Stimulated activated CD4-positive, alpha-beta T cell treated with anti-CD3 and anti-CD28 coated beads, Interleukin-12 subunit alpha, Interleukin-12 subunit beta, amount 100 ng/mL, for 48 hours (primary cell): ENCODE results near the gene SH3BP4.

Experiments used
- DNase-seq, 3 donors: peaks; one replicate each; pipeline ENCODE4 v3.0.0-alpha.2; 2020; ENCODE audit warnings: low read depth in 2 of 3, low spot score in 1 of 3

Gene SH3BP4

DNA sequence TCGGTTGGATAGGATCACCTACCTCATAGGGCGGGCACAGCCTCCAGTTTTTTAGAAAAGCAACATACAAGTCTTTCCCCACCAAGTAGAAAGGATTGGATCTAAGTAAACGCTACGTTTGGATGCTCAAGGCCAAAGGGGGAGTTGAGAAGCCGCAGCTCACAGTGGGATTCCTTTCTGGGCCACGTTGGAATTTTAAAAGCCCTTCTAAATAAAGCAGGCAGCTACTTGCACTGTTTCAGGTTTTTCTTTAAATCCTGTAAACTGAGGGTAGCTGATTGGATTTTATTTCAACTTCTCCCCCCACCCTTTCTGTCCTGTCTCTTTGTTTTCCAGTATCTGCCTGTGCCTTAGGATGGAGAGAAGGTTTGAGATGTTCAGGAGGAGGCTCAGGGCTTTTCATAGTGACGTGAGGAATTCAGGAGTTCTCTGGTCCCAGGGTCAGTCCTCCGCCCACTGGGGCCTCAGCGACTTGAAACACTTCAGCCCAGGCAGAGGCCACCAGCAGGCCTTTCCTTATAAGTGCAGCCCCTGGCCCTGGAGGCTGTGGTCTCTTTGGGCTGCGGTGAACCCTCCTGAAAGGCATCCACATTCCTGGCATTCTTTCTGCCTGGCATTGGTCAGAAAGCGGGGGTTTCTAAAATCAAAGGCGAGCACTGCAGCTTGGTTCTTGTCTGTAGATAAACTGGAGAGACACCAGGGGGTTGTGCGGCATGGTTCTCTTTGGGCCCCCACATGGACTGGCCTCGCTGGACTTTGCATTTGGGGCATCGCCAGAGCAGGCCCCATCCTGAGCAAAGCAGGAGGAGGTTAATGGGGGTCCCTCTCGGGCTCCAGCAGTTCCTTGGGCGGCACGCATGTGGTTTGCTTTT is 44.5 kb downstream of the SH3BP4 start:
- DNase-seq: no peak

DNA sequence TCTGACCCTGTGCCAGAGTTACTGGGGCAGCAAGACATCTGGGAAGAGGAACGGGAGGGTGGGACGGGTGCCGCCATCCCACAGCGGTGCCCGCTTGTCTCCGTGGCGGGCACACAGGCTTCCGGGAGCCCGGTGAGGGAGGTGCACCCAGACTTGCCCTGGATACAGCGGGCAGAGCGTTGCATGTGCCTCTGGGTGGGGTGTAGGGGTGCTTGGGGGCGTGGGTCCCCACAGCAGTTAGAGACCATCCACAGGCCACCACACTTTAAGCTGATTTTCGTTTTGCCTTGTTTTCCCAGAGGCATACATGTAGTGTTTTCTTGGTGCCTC is 45.1 kb downstream of the SH3BP4 start:
- no peak for DNase-seq

DNA sequence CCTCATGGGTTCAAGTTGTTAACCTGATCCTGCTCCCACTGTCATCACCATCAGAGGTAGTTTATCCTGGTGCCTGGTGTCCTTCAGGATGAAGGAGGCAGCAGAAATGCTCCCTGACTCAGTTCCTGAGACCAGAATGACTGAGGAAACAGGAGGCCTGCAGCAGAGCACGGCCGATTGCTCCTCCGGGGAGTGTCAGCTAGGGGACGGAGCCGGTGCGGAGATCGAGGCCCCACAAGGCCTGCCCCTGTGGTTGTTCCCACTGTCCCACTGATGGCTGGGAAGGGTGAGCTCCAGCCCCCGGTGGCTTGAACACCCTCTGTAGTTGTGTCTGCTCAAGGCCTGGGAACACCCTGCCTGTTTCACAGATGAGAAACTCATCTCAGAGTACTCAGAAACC is 45.6 kb downstream of the SH3BP4 start:
- no peak for DNase-seq

DNA sequence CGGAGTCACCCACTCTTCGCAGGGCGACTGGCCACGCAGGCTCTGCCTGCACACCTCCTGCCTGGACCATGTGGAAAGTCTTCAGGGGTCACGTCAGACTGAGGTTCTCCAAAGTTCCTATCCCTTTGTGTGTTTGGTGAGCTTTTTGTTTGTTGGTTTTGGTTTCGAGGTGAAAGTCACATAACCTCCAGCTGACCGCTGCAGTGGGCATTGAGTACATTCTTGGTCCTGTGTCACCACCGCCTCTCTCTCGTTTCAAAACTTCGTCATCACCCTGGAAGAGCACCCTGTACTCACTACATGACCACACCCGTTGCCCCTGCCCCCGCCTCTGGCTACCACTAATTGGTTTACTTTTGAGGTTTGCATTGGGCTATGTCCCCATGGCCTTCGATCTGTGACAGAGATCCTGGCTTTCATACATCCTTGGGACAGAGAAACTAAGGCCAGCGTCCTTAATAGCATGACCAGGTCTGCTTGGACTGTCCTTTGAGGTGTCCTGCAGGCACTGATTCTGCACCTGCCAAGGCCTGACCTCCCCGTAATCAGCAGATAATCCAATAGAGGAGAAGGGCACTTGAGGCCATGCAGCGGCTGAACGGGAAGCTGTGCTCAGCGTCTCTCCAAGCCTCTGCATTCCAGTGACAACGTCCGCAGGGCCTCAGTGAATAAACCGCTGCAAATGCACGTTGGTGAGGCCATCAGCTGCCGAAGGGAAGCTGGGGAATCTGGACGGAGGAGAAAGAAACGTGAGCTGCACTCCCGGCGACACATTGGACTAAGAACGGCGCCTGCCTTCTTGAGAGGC is 46.8 kb downstream of the SH3BP4 start:
- DNase-seq: no peak

DNA sequence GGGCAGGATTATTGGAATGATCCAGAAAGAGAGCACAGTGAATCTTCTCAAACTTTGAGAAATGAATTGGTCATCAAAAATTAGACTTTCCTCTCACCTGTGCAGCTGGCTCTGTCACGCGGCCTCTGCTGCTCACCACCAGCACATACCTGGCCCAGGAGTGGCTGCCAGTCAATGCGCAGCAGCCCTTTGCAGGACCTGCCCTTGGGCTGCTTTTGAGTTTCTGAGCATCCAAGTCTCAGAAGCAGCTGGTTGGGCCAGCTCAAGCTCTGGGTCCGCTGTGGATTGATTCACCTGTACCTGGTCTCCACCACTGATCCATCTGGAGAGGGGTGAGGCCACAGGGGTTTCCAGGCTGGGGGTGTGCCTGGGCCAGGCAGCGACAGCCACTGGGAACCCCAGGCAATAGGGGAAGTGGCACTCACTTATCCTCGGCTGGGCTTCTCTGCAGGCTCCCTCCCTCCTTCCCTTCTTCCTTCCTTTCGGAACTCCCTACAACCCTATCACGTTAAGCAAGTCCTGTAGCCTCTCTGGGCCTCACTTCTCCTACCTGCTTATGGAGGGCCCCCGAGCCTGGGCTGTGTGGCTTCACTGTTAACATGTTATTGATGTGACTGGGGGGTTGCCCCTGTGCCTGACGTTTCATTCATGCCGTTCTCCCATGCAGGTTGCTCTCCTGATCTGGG is 48.1 kb downstream of the SH3BP4 start:
- DNase-seq: no peak

DNA sequence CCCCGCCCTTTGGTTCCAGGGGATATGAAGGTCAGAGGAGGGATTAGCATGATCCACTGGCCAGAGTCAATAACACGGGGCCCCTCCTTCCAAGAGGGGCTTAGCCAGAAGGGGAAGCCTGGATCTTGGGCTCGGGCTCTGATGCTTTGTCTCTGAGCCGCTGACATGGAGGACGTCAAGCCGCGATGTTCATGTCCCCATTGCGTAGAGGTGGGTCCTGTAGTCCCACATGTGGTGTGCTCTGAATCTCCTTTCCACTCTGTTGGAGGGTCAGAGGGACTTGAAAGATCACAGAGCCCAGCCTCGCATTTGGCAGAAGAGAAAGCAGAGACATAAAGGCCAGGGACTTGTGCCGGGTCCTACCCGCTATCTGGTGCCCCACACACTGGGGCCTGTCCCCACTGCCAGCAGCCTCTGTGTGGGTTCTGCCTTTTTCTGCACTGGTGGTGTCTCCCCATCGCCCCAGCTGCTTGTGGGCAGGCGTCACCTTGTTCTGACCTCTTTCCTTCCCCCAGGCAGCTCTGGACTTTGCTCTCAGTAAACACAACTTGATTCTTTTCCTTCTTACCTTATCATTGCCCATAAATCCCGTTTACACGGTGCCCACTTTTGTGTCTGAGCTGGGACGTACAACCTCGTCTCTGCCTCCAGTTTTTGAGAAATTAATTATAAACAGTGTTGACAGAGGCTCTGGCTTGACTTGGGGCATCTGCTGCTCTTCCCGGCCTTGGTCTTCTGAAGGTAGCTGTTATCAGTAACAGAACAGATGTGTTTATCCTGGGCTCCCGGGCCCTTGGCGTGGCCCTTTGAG is 48.8 kb downstream of the SH3BP4 start:
- no peak for DNase-seq

DNA sequence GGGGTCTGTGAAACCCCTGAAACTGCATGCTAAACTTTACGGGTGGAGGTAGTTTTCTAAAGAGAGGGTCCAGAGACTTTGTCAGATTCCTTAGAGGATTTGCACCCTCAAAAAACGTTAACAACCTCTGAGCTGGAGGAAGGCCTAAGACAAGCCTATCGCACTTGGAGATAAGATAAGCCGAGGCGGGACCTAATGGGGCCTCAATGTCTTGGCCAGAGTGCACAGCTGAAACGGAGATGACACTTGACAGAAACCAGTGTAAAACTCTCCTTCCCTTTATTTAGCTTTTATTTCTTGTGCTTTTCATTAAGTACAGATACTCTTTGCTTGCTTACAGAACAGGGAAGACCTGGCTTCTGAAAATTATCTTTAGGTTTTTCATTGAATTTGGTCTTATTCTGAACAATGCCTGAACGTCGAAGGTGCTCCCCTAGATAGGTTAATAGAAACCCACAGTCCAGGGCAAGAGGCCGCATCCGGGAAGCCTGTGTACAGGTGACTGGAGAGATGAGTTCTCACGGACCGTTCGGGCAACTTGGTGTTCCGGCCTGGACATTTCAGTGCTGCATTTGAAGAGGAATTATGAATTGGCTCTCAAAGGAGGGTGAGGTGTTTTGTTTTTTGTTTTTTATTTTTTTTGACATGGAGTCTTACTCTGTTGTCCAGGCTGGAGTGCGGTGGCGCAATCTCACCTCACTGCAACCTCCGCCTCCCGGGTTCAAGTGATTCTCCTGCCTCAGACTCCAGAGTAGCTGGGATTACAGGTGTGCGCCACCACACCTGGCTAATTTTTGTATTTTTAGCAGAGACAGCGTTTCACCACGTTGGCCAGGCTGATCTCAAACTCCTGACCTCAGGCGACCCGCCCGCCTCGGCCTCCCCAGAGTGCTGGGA is 49.7 kb downstream of the SH3BP4 start:
- no peak for DNase-seq

DNA sequence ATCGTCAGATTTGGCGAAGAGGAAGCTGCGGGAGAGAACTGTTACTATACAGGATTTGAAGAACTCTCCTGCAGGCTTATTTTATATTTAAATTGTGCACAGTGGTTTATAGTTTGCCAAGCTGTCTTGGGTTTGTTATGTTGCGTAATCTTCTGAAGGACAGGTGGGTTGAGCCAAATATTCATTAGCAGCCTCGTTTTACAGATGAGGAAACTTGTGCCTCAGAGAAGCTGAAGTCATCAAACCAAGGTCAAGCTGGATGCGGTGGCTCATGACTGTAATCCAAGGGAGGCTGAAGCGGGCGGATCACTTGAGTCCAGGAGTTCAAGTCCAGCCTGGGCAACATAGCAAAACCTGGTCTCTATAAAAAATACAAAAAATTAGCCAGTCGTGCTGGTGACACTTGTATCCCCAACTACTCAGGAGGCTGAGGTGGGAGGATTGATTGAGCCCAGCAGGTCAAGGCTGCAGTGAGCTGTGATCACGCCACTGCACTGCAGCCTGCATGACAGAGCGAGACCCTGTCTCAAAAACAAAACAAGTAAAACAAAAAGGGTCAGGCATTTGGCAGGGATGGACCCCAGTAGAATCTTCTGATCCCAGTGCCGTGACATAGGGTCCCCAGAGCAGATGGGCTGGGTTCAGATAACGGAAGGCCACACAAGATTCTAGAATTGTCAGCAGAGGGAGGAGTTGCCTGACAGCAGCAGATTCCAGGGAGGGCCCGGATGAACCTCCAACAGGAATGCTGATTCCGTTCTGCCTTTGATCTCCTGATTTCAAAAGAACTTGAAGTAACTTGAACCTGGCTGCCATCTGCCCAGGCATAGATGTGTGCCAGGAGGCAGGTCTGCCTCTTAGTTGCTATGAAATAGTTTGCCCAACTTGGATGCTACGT is 50.6 kb downstream of the SH3BP4 start:
- no peak for DNase-seq

DNA sequence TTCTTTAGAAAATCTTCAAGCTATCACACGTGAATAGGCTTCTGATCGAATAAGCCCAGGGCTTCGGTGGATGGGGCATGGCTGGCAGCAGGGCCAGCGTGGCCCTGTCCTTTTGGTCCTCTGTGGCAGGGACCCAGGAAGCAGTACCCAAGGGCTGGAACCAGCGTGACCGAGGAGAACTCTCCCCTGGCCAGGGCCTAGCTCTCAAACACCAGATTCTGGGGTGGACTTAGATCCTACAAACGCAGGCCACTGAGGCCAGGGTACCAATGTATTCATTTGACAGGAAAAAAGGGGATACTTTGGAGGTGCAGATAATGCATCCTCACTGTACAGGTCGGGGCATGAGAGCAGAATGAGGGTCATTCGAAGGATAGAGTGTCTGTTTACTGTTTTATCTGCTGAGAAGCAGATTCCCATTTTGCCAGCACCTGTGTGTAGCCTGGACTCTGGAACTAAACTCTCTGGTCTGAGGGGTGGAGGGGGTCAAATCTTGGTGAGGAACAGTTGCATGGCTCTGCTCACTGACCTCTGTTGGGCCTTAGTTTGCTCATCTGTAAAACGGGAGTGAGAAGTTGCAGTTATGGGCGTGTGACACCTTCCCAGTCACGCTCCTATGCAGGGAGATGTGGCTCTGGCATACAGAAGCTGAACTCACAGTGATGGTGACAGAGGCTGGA is 51.4 kb downstream of the SH3BP4 start:
- no peak for DNase-seq

DNA sequence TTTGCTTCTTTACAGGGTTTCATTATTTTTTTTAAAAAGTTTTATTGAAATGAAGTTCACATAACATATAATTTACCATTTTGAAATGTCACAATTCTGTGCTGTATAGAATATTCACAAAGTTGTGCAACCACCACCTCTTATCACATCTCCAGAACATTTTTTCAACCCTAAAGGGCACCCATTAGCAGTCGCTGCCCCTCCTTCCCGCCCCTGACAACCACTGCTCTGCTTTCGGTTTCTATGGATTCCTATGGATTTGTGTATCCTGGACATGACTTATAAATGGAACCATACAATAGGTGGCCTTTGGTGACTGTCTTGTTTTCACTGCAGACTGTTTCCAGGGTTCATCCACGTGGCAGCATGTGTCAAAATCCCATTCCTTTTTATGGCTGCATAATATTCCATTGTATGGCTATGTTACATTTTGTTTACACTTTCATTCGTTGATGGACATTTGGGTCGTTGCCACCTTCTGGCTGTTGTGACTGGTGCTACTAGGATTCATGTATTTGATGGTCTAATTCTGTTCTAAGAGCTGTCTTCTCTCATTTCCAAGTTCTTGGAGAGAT is 52.6 kb downstream of the SH3BP4 start:
- DNase-seq: no peak

DNA sequence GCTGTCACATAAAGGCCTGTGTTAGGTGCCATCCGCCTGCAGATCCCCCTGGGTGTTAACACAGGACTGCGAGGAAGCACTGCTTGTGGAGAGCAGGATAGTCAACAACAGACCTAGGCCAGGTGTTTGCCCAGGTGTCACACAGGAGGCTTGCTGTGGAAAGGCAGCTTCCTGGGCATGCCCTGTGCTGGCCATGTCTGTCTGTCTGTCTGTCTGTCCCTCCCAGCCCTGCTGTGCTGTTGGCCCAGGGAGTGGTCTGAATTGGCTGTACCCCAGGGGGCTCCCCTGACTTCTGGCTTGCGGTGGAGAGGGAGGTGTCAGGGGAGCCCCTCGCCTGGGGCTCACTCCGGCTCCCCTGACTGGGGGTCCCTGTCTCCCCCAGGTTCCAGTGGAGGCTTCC is 53.2 kb downstream of the SH3BP4 start:
- DNase-seq: no peak

DNA sequence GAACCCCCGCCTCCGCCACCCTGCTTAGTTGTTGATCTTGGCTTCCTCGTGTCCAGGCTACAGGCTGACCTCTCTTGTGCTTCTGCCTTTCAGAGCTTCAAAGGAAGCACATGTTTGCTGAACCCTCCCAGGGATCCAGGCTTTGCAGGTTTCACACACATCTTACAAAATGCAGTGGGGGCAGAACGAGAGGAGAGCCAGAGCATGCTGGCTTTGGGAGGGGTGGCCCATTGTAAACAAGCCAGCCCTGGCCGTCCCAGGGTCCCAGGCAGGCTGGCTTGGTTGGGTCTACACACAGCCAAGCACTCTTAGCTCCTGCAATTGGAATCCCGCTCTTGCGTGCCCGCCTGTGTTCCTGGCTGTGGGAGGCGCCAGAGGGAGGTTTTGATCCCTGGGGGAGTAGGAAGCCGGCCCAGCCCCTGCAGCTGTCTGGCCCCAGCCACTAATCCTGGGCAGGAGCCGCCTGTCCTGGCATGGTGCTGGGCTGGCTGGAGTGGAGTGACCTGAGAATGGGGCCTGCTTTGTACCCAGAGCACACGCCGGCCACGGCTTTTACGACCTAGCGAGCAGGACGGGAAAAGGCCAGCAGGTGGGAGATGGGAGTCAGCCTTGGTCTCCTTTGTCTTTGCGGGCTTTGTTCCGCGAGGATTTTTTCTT is 53.9 kb downstream of the SH3BP4 start:
- no peak for DNase-seq

DNA sequence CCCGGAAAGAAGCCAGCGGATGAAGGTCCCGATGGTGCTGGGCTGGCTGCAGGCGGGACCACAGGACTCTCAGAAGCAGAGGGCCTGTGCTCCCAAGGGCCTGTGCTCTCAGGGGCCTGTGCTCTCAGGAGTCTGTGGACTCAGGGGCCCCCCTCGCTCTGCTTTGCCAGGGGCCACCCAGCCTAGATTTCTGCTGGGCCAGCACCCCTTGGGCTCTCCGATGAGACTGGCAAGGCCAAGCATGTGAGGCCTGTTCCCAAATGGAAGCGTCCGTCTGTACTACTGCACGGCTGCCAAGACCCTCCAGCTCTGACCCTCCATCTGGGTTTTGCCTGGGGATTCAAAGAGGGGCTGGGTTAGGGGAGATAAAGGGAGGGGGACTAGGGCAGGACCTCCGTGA is 54.6 kb downstream of the SH3BP4 start:
- DNase-seq: no peak

DNA sequence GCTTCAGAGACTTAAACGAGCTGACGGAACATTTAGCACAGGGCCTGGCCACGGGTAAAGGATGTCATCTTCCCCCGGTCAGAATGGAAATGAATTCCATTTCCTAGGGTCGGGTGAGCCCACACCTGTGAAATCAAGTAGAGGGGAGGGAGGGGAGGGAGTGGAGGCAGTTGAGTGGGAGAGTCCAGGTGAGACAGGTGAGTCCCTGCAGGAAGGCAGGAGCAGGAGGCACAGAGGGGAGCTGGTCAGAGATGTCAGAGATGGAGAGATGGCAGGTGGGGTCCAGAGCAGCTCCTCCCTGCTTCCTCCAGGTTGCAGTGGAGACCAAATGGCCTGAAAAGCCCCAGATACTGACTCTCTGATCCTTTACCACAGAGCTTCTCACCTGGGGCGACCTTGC is 55.2 kb downstream of the SH3BP4 start:
- DNase-seq: no peak

DNA sequence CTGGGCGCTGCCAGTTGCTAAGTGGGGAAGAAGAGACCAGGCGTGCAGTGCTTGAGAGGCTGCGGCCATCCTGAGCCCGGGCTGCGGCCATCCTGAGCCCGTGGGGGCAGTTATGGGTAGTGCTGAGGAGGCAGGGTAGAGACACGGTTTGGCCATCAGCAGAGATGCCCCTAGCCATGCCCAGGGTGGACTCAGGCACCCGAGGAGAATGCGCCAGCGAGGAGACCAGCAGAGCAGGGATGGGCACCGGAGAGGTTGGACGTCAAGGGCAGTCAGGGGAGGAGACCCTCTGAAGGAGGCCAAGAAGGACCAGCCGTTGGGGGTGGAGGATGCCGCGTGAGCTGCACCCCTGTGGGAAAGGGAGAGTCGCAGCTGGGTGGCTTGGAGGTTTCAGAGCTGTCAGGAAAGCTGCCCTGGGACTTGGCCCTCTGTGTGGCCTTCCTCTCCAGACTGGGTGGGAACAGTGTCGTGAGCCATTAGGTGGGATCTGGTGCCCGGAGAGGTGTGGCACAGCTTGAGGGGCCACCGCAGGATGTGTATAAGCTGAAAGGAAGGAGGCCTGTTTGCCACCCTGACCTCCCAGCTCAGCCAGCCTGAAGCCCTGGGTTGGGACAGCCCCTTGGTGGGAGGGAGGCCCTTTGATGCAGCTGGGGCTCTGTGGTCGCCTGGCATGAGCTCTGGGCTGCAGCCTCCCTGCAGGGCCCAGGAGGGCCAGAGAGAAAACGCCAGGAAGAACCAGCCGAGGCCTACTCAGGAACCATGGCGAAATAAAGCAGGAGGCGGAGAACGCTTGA is 56.0 kb downstream of the SH3BP4 start:
- DNase-seq: no peak

DNA sequence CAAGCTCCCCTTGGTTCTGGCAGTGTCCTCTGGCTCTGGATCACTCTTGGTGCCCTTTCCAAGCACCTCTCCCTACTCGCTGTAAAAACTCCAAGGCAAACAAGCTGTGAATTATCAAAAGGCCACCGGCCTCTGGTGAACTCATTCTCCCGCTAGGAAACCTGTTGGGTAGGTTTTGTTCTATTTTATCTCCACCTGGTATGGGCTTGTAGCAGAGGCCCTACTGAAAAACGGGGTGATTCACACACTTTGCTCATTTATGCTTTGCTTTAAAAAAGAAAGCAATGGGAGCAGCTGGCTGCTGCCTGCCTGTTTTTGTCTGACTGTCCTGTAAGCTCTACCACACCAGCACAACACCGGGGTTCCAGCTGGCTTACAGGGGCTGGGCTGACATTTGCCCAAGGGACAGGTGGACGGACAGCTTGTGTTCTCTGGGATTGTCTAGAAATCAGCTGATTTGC is 56.8 kb downstream of the SH3BP4 start:
- no peak for DNase-seq

DNA sequence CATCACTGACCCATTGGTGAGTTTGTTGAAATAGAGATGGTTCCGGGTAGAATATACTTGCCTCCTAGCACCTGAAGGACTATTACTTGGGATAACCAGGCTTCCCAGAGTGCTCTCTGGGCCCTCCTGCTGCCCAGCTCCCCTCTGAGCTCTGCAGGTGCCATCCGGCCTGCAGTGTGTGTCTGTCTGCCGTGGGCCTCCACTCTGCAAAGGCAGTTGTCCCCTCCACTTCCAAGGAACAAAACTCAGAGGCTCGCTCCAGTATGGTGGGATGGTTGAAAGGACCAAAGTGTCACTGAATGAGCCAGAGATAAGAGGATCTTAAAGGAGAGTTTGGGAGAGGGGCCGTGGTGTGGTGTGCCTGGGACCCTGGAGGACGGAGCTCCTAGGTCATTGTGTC is 57.3 kb downstream of the SH3BP4 start:
- DNase-seq: no peak
